ENCODE data around the gene CNTFR. TPM values are rescaled to one million over a fixed set of nuclear protein-coding genes. Genes with fewer than 3 reads are reported as not detected.

Gene CNTFR
- total RNA-seq, 4 donors from 2014 or later: 0.29 to 4.6 (median 0.40) TPM; not detected in 1

GRCh38 chr9:34625186-34625486, 35.6 kb upstream of the CNTFR start:
- no peaks in the 10 kb centered on the region for H3K36me3 ChIP-seq
- 63 to 65% methylated on average over 3 of the region's 3 CpGs for WGBS, 2 donors
- no peak for TF ChIP-seq CTCF (IDR thresholded peaks at IDR 0.05)
- TF ChIP-seq POLR2A (IDR thresholded peaks at IDR 0.05): no peak
- no peak overlapping the region for H3K27ac ChIP-seq
- H3K27me3 ChIP-seq: peaks cover 3 to 86% (median 37%) of the 10 kb centered on the region in 4 donors
- DNase-seq: no peak
- peaks cover 11 to 49% (median 23%) of the 10 kb centered on the region in 3 donors for H3K4me1 ChIP-seq
- H3K9me3 ChIP-seq: no peaks in the 10 kb centered on the region
- intact Hi-C loops (cut with DNase I): no loop called here
- H3K4me3 ChIP-seq: no peak overlapping the region

- WGBS, 2 donors: 49 to 53% methylated on average over 5 to 12 of the region's 39 CpGs
Measured at GRCh38 chr9:34624475-34625185, 35.1 kb upstream of the CNTFR start.

GRCh38 chr9:34623374-34624235, 34.1 kb upstream of the CNTFR start:
- no peak for DNase-seq
- Histone ChIP-seq H3K36me3 (peaks cover 0 to 4% (median 0%) of the 10 kb centered on the region in 3 donors), H3K4me1 (peaks cover 23 to 52% (median 25%) of the 10 kb centered on the region in 3 donors), H3K4me3 (peak overlapping the region in 1 of 4 donors; percentile 24), H3K9me3 (no peaks in the 10 kb centered on the region), H3K27ac (no peak overlapping the region), H3K27me3 (peaks cover 3 to 70% (median 34%) of the 10 kb centered on the region in 4 donors)
- intact Hi-C loops (cut with DNase I): no loop called here
- no peak for TF ChIP-seq CTCF (IDR thresholded peaks at IDR 0.05)
- TF ChIP-seq POLR2A (IDR thresholded peaks at IDR 0.05): no peak
- WGBS, 2 donors: 35 to 40% methylated on average over 3 to 4 of the region's 63 CpGs

More at GRCh38 chr9:34624475-34625185, 35.1 kb upstream of the CNTFR start:
- Histone ChIP-seq H3K27me3 (peaks cover 3 to 80% (median 36%) of the 10 kb centered on the region in 4 donors), H3K4me3 (no peak overlapping the region), H3K36me3 (no peaks in the 10 kb centered on the region), H3K9me3 (no peaks in the 10 kb centered on the region), H3K4me1 (peaks cover 14 to 53% (median 25%) of the 10 kb centered on the region in 3 donors), H3K27ac (no peak overlapping the region)
- DNase-seq: no peak
- intact Hi-C loops (cut with DNase I): no loop called here
- TF ChIP-seq CTCF (IDR thresholded peaks at IDR 0.05): no peak
- no peak for TF ChIP-seq POLR2A (IDR thresholded peaks at IDR 0.05)

- Histone ChIP-seq H3K4me1 (peaks cover 20 to 46% (median 23%) of the 10 kb centered on the region in 3 donors), H3K27ac (peak within 1 kb of the TSS; percentile 60 to 83 (median 79)), H3K4me3 (peak within 1 kb of the TSS; percentile 74 to 85 (median 78)), H3K36me3 (peaks cover 0 to 36% (median 3%) of the 10 kb centered on the region in 3 donors), H3K27me3 (peaks cover 3 to 37% (median 20%) of the 10 kb centered on the region in 4 donors), H3K9me3 (no peaks in the 10 kb centered on the region)
- 3 to 7% methylated on average over 8 to 23 of the region's 43 CpGs for WGBS, 2 donors
- peak; percentile 79 for DNase-seq
- TF ChIP-seq POLR2A (IDR thresholded peaks at IDR 0.05) (peak in 1 of 4 donors; percentile 49), CTCF (IDR thresholded peaks at IDR 0.05) (peak in 2 of 6 experiments; percentile 17 to 29)
- intact Hi-C loops (cut with DNase I): no loop called here
Measured at GRCh38 chr9:34620061-34620994, 30.8 kb upstream of the CNTFR start, which contains the start of gene DCTN3. TSS of gene DCTN3 (minus strand) at chr9:34620495. CDS start at chr9:34620464, 31 bp downstream.
